Ishikawa (cell line): ENCODE results near the gene SLIT3.

Source experiments
- CEBPB ChIP-seq: IDR thresholded peaks from 2 replicates; pipeline ENCODE4 v1.6.1; 2012
- FOXM1 ChIP-seq: IDR thresholded peaks from 2 replicates; pipeline ENCODE4 v1.6.1; 2012; ENCODE audit warnings: low read depth, borderline replicate concordance
- TCF12 ChIP-seq: IDR thresholded peaks from 2 replicates; pipeline ENCODE4 v1.6.1; 2012; ENCODE audit warnings: low read depth
- TF ChIP-seq, protein P1 (sequence below): IDR thresholded peaks from 2 replicates; pipeline ENCODE4 v1.6.1; 2012

DNA sequence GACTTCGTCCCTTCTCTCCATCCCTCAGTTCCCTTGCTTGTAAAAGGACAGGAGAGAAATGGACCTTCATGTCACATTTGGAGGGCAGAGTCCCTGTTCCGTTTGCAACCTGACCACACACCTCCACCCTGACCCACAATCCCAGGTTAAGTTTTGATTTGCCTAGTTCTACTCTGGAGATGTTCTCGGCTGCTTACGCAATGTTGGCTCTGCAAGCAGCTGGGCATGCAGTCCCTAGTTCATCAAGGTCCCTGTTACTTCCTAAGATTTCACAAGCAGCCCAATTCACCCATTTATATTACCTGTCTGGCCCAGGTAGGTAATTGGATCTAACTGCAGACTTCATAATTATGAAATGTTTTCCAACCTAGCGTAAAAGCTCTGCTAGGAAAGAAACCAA is 28.8 kb downstream of the SLIT3 start:
- TF ChIP-seq TCF12 = no peak
- peak; percentile 89 for TF ChIP-seq CEBPB
- TF ChIP-seq, protein P1, sequence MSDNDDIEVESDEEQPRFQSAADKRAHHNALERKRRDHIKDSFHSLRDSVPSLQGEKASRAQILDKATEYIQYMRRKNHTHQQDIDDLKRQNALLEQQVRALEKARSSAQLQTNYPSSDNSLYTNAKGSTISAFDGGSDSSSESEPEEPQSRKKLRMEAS = no peak
- TF ChIP-seq FOXM1 = no peak
